ENCODE results near the gene CYP27B1.

GRCh38 chr12:57715786-57716185 is 51.1 kb downstream of the CYP27B1 start:
- no peak for TF ChIP-seq CTCF (IDR thresholded peaks at IDR 0.05)
- TF ChIP-seq EP300 (IDR thresholded peaks at IDR 0.05), result no peak
